ENCODE data around the gene MAGEB17. TPM values are rescaled to one million over a fixed set of nuclear protein-coding genes. Genes with fewer than 3 reads are reported as not detected.

The MAGEB17 gene
- total RNA-seq, 1 experiment from 2014 or later = not detected

DNA sequence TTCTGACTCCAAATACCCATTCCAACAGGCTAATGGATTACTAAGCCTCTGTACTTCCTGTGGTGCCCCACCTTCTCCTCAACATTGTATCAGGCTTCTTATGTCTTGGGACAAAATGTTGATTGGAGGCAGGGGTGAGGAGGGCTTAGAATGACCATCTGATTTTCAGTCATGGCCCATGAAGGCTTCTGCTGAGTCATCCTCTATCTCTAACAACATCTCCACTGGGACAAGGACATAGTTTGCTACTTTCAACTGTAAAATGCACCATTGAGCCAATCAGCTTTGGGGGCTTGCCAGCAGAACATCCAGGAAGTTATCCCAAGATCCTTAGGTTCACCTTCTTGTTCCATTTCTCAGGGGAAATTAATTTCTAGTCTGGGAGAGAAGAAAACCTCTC is 29.5 kb downstream of the MAGEB17 start (continued):
- no peak for TF ChIP-seq YY1 (IDR thresholded peaks at IDR 0.05; ENCODE audit: extremely low read depth, insufficient replicate concordance, low read depth, low read length)

DNA sequence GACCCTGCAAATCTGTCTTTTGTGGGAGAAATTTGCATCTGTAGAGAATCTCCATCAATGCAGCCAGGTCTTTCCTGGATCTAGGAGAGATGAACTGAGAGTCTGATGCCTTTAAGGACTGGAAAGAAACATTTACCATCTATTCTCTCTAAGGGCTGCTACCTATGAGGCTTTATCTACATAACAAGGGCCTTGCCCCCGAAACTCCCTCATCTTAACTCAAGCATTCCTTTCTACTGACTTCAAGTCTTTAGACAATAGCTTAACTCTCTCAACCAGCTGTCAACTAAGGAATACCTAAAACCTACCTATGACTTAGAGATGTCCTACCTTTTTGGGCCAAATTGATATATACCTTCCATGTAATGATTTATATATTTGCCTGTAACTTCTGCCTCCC is 32.1 kb downstream of the MAGEB17 start:
- Histone ChIP-seq H3K4me3 (replicated peaks in 1 of 2; ENCODE audit: low read depth in 1 of 2, low read length in 2 of 2) (no peak overlapping the region), H3K27ac (ENCODE audit: low read depth, low read length) (no peak overlapping the region), H2AFZ (ENCODE audit: low read depth, low read length, poor library complexity, severe bottlenecking) (no peak overlapping the region), H3K9me2 (ENCODE audit: insufficient read depth) (no peaks in the 10 kb centered on the region), H3K9ac (ENCODE audit: low read length) (no peak overlapping the region), H3K9me3 (ENCODE audit: control insufficient read depth in 1 of 2, insufficient read depth in 1 of 2, low read depth in 1 of 2, low read length in 2 of 2) (no peaks in the 10 kb centered on the region), H3K4me1 (ENCODE audit: control insufficient read depth in 1 of 2, insufficient read depth in 2 of 2, low read length in 2 of 2) (peaks cover 0 to 4% of the 10 kb centered on the region in 2 experiments; a peak in 2 of 4 replicates), H4K20me1 (ENCODE audit: insufficient read depth) (no peaks in the 10 kb centered on the region), H3K36me3 (ENCODE audit: control insufficient read depth in 1 of 2, insufficient read depth in 2 of 2, low read length in 2 of 2) (no peaks in the 10 kb centered on the region), H3K4me2 (ENCODE audit: low read length) (no peak overlapping the region), H3K27me3 (ENCODE audit: insufficient read depth, low read length) (no peaks in the 10 kb centered on the region), H3K79me2 (ENCODE audit: insufficient read depth, low read length) (no peaks in the 10 kb centered on the region)
- TF ChIP-seq, protein P1, sequence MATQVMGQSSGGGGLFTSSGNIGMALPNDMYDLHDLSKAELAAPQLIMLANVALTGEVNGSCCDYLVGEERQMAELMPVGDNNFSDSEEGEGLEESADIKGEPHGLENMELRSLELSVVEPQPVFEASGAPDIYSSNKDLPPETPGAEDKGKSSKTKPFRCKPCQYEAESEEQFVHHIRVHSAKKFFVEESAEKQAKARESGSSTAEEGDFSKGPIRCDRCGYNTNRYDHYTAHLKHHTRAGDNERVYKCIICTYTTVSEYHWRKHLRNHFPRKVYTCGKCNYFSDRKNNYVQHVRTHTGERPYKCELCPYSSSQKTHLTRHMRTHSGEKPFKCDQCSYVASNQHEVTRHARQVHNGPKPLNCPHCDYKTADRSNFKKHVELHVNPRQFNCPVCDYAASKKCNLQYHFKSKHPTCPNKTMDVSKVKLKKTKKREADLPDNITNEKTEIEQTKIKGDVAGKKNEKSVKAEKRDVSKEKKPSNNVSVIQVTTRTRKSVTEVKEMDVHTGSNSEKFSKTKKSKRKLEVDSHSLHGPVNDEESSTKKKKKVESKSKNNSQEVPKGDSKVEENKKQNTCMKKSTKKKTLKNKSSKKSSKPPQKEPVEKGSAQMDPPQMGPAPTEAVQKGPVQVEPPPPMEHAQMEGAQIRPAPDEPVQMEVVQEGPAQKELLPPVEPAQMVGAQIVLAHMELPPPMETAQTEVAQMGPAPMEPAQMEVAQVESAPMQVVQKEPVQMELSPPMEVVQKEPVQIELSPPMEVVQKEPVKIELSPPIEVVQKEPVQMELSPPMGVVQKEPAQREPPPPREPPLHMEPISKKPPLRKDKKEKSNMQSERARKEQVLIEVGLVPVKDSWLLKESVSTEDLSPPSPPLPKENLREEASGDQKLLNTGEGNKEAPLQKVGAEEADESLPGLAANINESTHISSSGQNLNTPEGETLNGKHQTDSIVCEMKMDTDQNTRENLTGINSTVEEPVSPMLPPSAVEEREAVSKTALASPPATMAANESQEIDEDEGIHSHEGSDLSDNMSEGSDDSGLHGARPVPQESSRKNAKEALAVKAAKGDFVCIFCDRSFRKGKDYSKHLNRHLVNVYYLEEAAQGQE (IDR thresholded peaks at IDR 0.05; ENCODE audit: low read depth) = no peak
- no peak for TF ChIP-seq SP1 (IDR thresholded peaks at IDR 0.05; ENCODE audit: low read depth)
- TF ChIP-seq TCF7L2 (IDR thresholded peaks at IDR 0.05; ENCODE audit: borderline replicate concordance, extremely low read depth, insufficient read depth, insufficient read length) = no peak
- TF ChIP-seq POLR2AphosphoS5 (IDR thresholded peaks at IDR 0.05; ENCODE audit: low read depth, low read length) = no peak
- TF ChIP-seq EZH2phosphoT487 (IDR thresholded peaks at IDR 0.05; ENCODE audit: borderline replicate concordance) = no peak
- TF ChIP-seq CTCF (IDR thresholded peaks at IDR 0.05 in 2 of 3, conservative IDR thresholded peaks at IDR 0.05 in 1 of 3; ENCODE audit: borderline replicate concordance in 1 of 3, insufficient read depth in 1 of 3, low read depth in 2 of 3, low read length in 2 of 3) = no peak
- TF ChIP-seq ELF1 (IDR thresholded peaks at IDR 0.05; ENCODE audit: borderline replicate concordance, low read depth) = no peak
- TF ChIP-seq SRF (IDR thresholded peaks at IDR 0.05; ENCODE audit: low read depth) = no peak
- no peak for TF ChIP-seq EGR1 (IDR thresholded peaks at IDR 0.05; ENCODE audit: low read depth)
- TF ChIP-seq CEBPB (IDR thresholded peaks at IDR 0.05; ENCODE audit: low read depth) = no peak
- TF ChIP-seq ATF3 (IDR thresholded peaks at IDR 0.05) = no peak
- TF ChIP-seq FOSL1 (IDR thresholded peaks at IDR 0.05; ENCODE audit: low read depth) = no peak
- TF ChIP-seq POLR2A (IDR thresholded peaks at IDR 0.05; ENCODE audit: borderline replicate concordance, extremely low read depth, insufficient read depth, insufficient read length) = no peak
- POLR2A ChIA-PET = no interaction called here
- CTCF ChIA-PET = no interaction called here
- DNase-seq (ENCODE audit: low read depth, low spot score) = no peak
- RAD21 ChIA-PET (ENCODE audit: low non-redundant PET in 1 of 2, low total read pairs in 2 of 2, uncharacterized antibody in 2 of 2, unreplicated experiment in 2 of 2) = no interaction called here
- no TSS peak for BruUV-seq (replicated peaks)
- no peak for ATAC-seq
- intact Hi-C loops (cut with micrococcal nuclease) = no loop called here

Data from HCT116 (cell line).